HG03159 (cell line): Measurements from ENCODE around the gene TMEFF2.

Source experiments
- ATAC-seq: cut with Tn5 transposase; IDR thresholded peaks from one replicate; pipeline ENCODE4 v1.9.1; 2021; ENCODE audit warnings: mild to moderate bottlenecking, moderate library complexity; ENCODE audit not compliant: unreplicated experiment

Gene TMEFF2

DNA sequence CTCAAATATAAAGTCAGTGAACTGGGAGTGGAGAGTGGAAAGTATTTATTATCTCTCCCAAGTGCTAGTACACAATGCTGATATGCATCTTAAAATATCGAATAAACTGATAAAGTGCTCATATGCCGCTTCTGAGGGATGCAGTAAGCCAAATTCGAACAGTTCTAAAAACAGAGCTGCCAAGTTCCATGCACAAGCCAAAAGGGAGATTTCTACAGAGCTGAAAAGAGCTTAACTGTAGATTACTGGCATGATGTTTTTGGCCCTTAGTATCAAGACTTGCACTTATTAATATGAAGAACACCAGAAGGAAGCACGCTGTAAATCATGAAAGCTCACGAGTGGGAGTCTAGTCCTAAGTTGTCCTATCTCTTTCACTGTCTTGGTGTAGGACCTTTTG, 7.9 kb downstream of the TMEFF2 start:
- no peak for ATAC-seq

DNA sequence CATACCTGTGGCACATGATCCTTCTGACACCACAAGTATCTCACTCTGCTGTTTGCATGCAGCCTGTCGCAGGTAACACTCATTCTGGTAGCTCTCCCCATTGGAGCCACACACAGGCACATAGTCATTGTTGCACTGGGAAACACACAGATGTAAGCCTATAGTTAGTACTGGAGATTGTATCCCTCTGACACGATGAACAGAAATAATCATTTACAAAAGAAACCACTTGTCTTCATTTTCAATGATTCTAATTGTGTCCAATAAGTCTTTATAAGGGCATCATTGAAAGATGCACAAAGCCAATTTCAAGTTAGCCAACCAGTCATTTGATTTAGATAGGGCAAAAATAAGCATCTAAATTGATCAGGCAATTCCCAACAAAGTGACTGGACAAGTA, 10.4 kb downstream of the TMEFF2 start:
- no peak for ATAC-seq

GRCh38 chr2:192183296-192183695, 11.4 kb downstream of the TMEFF2 start:
- no peak for ATAC-seq

GRCh38 chr2:192166946-192167345, 27.8 kb downstream of the TMEFF2 start:
- ATAC-seq, result no peak

DNA sequence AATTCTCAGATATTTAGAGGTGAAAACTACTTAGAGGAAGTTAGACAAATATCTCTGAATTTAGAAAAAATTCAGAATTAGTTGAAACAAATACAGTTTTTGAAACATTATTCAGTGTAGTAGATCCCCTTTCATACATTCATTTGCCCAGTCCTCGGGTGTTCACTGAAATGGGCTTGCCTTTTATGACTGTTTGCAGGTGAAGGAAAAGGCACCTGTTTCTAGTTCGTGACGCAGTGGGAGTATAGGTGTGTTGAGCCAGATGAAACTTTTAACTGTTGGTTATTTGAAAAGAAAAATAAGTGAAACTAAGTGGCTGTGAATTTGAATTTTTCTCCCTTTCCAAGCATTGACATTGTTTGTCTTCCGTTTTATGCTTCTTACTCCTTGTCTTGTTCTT, 28.9 kb downstream of the TMEFF2 start:
- ATAC-seq, result no peak

DNA sequence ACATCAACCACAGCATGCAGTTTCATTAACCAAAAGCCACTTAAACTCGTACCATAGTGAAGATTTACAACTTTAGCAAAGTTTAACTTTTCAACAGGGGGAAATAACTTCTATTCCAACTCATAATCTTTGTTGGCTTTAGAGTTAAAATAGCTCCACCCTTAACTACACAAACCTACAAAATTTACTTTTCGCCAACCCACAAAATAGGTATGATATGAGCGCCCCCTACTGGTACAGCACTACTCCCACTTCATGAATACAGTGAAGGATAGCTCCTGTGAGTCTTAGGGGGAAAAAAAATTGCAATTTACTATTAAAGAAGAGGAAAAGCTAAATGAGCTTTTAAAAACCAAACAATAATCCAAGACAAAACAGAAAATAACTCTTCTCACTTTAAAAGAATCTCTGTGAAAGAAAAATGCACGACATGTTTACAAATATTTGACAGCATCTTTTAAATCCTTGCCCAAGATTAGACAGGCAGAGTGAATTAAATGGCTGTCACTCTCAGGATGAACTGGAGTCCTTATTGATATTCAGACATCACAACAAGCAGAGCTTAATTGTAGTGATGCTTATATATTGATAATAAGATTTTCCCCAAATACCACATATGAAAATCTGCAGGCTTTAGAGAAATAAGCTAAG, 32.2 kb downstream of the TMEFF2 start:
- ATAC-seq, result peak; percentile 67

DNA sequence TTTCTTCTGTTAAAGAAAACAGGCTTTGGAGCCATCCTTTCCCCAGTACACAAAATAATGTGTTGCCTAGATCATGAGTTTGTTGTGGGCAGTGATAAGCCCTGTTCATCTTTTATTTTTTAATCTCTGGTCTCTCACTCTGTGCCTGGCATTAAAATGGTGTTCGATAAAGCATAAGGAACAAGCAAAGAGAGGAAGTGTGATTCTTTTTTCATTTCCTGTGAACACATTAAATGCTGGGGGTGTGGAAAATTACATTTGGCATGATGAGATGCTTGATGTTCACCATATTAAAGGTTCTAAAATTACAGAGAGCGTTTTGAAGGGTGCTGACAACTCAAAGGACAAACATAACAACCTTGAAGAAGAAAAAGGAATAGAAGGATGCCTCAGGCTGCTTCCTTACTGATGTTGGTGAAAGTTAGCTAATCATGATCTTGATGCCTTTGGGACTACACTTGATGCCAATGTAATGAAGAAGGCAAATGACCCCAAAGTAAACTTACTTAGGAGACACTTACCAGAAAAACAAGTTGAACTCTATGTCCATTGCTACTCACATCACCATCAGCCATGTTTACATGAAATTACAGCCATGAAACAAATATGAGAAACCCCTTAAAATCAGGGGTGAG, 33.0 kb downstream of the TMEFF2 start:
- no peak for ATAC-seq

DNA sequence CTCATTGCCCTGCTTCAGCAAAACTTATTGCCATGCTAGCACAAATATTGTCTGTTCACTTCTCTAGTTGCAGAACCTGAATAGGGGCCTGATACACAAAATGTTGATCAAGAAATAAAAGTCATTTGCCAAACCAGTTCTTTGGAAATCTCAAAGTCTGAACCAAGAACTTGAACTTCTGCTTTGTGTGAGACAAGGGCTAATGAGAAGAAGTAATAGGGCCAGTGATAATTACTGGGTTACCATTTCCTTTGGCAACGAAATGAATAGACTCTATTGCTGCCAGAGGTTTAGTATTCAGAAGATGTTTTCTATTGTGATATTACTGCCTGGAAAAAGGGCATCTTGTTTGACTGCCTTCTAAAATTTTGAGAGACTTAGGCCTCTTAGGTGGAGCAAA, 35.0 kb downstream of the TMEFF2 start:
- no peak for ATAC-seq

- no peak for ATAC-seq
Observed at GRCh38 chr2:192159208-192159607, 35.5 kb downstream of the TMEFF2 start.

- no peak for ATAC-seq
Observed at GRCh38 chr2:192157776-192158175, 37.0 kb downstream of the TMEFF2 start.

DNA sequence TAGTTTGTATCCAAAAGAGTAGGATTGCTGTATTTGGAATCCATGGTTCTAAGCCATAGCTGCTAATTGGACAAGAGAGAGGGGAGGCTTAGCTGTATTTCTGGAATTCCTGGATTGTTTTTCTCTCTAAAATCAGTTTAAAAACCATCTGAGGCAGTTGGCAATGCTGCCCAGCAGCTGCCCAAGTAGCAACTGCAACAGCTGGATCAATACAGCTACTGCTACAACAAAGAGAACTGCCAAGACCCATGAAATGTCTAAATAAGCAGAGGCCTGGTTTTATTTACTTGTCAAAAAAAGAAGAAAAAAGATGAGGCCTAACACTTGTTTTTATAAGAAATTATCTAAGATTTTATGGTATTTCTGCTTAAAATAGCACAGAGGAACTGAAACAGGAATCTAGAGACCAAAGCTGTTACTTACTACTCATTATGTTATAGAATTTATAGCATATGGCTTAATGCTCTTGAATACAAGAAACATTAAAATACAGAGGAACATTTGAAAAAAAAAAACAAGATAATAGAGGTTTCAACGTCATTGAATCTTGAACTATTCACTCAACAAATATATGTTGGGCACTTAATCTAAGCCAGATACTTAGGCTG, 39.1 kb downstream of the TMEFF2 start:
- no peak for ATAC-seq

- ATAC-seq, result no peak
Observed at GRCh38 chr2:192153561-192153960, 41.2 kb downstream of the TMEFF2 start.

DNA sequence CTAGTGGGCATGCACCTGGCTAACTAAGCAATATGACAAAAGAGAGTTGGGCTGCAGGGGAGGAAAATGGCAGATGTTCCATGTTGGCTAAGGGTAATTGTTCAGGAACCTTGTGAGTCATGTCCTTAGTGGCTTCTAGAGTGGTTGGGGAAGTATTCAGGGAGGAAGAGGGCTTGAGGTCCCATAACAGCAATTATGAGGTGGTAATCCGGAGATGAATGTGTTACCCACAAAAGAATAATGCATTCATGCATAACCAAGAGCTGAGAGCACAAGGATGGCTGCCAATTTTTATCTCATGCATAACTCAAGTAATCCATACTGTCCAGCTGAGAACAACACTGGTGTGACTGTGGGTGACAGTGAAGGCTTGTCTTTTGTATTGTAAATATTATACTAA, 42.9 kb downstream of the TMEFF2 start:
- ATAC-seq, result no peak

- no peak for ATAC-seq
Observed at GRCh38 chr2:192150166-192150565, 44.6 kb downstream of the TMEFF2 start.

DNA sequence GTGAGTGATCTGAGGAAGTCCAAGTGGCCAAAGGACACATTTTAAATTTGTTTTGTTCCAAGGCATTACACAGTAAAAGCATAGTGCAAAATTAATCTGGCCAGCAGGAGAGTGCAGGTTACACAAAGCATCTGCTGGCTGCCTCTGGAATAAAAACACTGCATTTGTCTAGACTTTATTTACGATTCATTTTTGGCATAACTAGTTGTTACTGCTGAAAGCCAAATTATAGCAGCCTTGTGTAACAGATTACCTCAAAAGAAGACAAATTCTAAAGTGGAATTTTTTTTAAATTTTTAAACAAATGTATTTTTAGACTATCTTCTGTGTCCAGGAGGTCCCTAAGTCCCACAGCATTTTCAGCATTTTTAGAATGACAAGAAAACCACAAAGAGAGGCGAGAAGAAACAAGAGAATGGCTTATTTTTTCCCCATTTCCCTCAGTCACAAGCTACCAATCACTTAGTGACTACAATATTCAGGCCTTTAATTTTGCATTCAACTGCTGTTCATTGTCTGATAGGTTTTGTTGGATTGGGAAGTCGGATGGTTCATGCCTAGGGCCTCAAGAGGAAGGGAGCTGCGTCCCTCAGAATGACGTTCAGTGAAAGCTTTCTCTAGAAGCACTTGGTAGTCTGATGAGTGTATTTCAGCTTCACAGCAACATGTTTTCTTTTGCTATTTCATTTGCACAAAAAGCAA, 46.0 kb downstream of the TMEFF2 start:
- no peak for ATAC-seq

GRCh38 chr2:192148241-192148619, 46.5 kb downstream of the TMEFF2 start:
- ATAC-seq, result no peak

DNA sequence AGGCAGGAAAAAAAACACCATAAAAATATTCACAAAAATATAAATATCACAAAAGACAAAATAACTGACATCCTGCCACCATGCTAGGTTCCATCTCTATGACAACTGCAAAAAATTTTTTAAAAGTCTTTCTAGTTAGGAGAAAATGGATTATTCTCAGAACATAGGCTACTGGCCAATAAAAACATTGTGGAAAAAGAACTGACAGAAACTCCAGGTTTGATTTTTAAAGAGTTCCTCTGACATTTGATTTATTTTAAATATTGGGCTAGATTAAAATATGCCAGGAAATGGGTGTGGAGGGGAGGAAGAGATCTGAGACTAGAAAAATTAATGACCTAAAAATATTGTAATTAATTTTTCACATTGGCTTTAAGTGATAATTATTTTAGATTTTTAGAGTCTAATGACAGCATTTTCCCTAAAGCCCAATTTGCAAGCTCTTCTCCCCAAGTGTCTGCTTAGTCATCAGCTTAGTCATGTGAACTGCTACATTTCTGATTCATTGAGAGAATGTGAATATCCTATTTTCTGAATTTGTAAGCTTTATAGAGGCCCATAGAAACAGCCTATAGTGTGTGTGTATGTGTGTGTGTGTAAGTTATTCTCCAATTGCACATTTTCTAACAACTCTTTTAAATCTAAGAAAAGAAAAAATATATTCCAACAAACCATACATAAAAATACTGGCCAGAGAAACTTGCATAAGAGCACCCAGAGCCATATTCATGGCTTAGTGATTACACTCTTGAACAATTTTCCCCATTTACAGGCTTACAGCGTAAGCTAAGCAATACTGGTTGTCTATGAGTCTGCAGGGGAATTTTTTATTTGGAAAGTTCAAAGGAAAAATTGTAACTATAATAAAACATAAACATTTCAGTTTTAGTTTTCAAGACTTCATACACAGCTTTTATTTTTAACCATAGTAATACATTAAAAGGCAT, 48.4 kb downstream of the TMEFF2 start:
- ATAC-seq, result no peak

- no peak for ATAC-seq
Observed at GRCh38 chr2:192145496-192145895, 49.2 kb downstream of the TMEFF2 start.

GRCh38 chr2:192140236-192140839, 54.4 kb downstream of the TMEFF2 start:
- ATAC-seq, result no peak

- no peak for ATAC-seq
Observed at GRCh38 chr2:192139813-192140212, 54.9 kb downstream of the TMEFF2 start.
